Stimulated activated CD8-positive, alpha-beta memory T cell treated with anti-CD3 and anti-CD28 coated beads, Interleukin-2, amount 100 ng/mL, for 1 hour (primary cell): ENCODE measurements around the gene ZBTB48.
"Not testable (repeated sequence)": the region's sequence is repeated elsewhere in the genome, so short reads cannot be mapped to it uniquely, and the experiment has no call there.

Experiments
- DNase-seq, 2 donors: peaks; one replicate each; pipeline ENCODE4 v3.0.0-alpha.2; 2020; ENCODE audit warnings: low read depth in 2 of 2

Gene ZBTB48

DNA sequence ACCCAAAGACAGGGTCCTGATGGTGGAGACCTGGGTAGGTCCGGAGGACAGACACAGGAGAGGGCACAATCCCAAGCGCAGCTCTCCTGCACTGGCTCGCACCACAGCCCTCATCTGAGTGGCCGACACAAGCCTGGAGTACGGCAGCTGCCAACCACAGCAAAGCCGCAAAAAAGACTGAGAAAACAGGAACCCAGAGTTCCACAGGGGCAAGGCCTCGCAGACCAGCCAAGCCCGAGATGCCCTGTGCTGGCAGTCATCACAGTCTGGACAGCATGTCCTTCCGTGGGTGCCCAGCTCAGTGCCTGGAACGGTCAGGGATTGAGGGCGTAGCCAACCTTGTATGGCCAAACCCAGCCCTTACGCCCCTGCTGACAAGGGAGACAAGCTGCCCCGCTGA lies 11.4 kb downstream of the ZBTB48 start:
- DNase-seq = no peak

DNA sequence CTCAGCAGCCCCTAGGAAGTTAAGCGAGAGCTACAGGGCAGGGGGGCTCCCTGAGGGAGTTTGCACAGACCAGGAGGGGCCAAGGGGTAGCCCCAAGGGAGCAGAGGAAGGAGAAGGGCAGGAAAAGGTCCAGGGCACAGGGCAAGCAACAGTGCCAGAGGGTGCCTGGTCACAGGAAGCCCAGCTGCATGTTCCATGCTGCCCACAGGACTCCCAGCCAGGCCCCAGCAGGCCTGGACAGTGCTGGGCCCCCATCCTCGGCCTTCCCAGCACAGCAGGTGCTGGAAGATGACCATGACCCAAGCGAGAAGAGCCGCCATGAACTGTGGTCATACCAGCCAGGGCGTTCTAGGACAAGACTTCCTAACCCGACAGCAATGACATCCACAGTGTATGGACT lies 11.8 kb downstream of the ZBTB48 start:
- DNase-seq = no peak

DNA sequence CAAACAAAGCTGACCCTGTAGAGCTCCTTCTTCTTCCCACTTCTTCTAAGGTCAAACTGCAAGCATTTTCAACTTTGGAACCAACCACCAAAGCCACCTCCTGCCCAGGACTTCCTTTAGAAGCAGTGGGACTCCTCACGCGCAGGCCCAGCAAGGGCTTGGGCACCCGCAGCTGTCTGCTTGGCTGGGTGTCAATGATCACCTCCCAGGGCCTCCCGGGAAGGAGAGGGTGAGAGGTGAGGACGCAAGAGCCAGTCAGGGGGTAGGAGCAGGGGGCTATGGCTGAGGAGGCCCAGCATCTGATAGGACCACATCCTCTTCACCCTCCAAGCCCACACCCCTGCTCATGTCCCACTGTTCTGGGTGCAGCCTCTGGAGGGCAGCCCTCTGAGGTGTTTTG lies 12.6 kb downstream of the ZBTB48 start:
- no peak for DNase-seq

DNA sequence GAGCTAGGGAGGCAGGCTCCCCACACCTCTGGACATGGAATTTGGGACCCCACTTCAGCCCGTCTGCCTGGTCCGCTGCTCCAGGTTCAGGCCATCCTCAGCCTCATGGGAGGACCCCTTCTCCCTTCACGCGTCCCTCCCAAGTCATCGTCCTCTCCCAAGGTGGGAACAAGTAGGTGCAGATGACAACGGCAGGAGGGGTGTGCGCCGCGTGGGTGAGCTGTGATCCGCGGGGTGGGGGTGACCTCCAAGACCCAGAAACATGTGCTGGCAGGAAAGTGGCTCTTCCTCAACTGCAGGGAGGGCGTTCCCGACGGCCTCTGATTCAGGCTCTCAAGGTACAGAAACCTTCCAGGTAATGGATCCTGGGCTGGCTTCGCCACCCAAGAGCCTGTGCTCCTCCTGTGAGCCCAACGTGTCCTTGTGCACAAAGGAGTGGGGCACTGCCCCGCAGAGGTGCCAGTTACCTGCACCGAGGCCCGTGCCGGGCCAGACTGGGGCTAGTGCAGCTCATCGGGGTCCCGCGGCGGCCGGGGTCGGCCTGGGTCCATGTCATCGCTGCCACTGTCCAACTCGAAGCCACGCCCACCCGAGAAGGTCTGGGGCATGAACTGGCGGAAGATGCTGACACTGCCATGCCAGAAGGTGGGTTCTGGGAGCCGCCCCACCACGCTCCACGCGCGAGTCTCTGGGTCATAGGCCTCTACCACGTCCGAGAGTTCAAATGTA lies 13.2 kb downstream of the ZBTB48 start:
- DNase-seq = no peak

DNA sequence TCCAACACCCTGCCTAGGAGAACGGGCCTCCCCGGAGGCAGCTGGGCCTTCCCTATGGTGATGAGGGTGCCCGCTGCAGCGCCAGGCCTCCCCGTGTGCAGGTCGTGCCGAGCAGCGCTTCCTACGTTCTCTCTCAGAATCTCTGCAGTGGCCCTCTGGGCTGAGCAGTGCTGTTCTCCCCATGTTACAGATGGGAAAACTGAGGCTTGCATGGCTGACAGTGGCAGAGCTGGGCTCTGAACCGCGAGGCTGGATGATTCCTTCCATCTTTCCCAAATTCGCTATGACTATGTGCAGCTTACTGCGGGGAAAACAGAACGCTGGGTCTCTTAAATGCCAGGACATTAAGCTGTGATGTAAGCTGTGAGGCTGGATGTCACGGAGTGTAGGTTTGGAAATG lies 14.0 kb downstream of the ZBTB48 start:
- no peak for DNase-seq

DNA sequence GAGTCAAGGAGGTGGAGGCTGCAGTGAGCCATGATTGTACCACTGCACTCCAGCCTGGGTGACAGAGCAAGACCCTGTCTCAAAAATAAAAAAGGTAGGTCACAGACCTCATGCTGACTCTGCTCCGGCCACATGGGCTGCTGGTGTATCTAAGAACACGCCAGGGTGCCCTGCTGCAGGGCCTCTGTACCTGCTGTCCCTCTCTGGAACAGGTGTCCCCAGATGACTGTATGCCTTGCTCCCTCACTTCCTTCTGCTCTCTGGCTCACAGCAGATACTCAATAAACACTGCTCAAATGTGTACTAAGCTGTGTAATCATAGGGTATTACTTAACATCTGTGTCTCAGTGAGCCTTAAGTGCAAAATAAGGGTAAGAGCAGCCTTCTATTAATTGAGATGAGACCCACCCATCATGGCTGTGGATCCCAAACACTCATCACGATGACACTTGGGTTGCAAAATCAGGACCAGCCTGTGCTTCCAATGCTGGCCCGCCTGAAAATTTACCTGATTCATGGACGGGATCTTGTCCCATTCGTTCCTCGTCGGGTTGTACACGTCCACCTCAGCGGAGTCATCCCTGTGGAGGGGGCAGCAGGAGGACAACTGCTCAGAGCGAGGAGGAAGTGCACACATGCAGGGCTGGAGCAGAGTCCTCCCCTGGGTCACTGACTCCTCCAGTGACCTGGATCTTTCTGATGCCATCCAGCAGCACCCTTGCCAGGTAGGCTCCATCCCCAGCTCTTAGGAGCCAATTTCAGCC lies 15.4 kb downstream of the ZBTB48 start:
- DNase-seq = no peak

DNA sequence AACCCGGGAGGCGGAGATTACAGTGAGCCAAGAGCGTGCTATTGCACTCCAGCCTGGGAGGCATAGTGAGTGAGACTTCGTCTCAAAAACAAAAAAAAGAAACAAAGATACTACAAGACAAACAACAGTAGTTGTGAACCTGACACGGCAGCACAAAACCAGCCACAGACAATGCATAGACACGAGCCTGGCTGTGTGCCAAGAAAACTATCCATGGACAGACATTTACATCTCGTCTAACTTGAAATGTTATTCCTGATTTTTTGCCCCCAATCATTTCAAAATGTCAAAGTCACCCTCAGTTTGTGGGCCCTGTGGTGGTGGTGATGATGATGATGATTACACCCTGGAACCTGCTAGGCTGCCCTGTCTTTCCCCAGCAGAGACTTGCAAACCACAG lies 16.6 kb downstream of the ZBTB48 start:
- DNase-seq = no peak

DNA sequence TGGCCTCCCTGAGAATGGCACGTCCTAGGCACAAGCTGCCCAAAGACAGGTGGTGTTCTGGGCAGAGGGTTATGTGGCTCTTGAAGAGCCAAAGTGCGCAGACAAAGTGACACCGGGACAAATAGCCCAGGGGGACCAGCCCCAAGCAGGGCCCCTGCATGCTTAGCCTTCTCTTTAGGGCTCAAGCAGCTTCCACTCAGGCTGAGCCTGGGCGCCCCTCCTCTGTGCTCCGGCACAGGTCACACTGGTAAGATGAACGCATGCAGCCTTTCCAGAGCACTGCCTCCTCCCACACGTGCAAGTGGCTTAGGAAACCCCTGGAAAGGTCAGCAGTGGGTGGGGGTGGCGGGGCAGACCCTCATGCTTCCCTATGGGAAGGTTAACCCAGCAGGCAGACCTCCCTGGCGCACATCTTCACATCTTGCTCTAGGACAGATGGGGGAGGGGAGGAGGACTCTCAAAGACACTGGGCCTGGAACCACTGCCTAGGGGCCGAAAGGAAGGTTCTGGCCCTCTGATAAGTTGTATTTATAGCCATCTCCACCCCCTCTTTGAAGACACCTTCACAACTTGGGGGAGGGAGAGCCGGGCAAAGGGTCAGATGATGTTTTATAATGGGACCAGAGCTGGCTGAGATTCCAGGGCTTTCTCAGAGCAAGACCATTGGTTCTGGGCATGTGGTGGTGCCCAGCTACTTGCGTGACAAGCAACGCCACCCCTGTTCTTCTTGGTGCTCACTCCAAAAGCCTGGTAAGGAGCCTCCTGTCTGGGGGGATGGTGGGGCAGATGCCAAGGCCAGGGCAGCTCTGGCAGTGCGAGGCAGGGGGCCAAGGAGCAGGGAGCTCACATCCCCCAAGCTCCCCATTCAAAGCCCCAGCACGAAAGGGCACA lies 17.3 kb downstream of the ZBTB48 start:
- no peak for DNase-seq

DNA sequence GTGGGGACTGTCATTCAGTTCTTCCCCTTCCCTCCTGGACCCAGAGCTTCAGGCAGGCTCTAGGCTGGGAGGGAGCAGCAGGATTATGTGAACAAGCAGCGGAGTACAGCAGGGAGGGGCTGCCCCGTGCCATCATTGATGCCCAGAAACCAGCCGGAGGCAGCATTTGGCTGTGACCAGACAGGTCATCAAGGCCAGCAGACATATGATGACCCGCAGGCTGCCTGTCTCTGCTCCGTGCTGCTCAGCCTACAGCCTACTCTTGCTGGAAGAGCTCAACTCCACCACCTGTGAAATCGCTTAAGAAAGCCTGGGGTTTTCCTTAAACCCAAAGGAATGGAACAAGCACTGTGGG lies 18.0 kb downstream of the ZBTB48 start:
- no peak for DNase-seq

DNA sequence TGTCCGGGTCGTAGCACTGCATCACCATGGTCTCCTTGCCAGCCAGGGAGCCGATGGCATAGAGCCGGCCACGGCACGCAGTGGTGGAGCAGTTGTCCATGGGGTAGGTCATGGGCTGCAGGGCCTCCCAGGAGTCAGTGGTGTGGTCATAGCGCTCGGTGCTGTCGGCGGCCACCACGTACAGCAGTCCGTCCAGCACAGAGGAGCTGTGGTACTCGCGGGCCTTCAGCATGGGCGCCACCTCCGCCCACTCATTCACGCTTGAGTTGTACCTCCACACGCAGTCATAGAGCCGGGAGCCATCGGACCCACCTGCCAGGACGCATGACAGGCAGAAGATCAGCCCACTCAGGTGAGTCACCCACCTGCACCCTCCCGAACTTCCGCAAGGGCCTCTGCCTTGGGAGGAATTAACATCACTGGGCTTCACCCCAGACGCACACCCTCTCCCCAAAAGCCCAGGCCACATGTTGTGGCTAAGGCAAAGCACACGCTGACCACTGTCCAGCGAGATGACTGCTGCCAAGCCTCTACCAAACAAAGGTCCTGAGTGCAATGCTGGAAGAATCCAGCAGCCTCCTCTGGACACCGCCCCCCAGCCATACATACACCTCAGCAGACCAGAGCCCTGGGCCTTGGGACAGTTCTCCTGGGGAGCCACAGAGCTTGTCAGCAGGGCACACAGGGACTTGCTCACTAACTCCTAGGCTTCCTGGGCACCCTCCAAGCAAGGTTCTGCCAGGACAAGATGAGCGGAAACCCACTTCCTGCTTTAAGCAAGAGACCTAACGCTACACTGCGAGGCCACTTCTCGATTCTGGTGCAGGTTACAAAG lies 19.6 kb downstream of the ZBTB48 start:
- DNase-seq = no peak

DNA sequence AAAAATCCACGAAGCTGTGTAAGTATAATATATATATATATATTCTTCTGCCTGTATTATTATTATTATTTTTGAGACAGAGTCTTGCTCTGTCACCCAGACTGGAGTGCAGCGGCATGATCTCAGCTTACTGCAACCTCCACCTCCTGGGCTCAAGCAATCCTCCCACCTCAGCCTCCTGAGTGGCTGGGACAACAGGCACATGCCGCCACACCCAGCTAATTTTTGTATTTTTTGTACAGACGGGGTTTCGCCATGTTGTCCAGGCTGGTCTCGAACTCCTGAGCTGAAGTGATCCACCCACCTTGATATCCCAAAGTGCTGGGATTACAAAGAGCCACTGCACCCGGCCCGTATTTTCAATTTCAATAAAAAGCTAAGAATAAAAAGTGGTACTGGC lies 20.2 kb downstream of the ZBTB48 start:
- DNase-seq = not testable (repeated sequence)

DNA sequence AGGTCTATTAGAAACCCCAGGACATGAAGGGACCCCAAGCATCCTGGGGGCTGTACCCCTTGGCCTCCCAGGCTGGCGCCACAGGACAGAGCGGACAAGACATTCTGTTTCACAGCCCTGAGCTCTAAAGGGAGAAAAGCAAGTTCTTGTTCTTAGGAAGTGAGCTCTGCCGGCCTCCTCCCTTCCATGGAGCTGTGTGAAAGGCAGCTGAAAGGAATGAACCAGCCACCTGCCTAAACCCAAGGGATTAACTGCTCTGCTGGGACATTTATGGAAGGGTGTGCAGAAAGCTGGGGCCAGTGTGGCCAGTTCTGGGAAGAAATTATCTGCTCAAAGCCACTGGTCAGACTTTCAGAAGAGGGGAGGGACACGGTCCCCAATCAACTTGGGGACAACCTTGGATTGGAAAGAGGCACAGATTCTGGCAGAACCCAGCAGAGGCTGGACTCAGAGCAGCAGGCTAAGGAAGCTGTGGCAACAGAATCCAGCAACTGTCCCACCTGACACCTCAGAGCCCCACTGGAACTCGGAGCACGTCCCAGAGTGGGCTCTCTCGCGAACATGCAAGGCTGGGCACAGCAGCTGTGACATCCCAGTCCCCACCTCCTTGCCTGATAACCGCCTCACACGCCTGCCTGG lies 20.7 kb downstream of the ZBTB48 start:
- DNase-seq = no peak

DNA sequence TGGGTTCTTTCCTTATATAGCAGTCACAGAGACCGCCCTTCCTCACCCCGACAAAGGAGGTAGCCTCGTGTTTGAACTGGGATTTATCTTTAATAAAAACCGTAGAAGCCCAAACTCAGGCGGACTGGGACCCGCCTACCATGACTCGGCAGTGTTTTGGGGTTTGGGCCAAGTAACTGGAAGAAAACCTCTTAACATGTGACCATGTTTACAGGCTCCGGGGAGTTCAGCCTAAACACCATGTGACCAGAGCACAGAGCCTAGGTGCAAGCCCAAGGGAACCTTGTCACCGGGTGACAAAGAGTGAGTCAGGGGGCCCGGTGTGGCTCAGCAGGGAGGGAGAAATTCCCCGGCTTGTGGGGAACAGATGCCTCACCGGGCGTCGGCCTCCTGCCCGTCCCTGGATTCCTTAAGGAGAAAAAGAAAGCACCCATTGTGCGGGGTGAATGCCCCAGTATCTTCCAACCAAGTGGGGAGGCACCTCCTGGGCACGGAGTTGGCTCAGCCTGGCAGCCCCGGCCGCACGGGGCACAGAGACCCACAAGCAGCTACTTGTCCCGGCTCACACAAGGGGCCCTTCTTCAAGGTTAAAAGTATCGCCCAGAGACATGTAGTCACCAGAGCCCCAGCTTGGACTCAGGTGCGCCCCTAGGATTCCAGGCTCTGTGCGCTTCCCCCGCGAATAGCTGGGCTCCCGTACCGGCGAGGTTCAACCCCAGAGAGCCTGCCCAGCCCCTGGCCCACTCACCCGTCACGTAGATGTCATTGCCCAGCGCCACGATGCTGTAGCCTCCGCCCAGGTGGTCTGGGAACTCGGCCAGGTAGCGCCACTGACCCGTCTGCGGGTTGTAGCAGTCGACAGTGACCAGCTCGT lies 21.5 kb downstream of the ZBTB48 start:
- DNase-seq = peak in 1 of 2 donors; percentile 54

DNA sequence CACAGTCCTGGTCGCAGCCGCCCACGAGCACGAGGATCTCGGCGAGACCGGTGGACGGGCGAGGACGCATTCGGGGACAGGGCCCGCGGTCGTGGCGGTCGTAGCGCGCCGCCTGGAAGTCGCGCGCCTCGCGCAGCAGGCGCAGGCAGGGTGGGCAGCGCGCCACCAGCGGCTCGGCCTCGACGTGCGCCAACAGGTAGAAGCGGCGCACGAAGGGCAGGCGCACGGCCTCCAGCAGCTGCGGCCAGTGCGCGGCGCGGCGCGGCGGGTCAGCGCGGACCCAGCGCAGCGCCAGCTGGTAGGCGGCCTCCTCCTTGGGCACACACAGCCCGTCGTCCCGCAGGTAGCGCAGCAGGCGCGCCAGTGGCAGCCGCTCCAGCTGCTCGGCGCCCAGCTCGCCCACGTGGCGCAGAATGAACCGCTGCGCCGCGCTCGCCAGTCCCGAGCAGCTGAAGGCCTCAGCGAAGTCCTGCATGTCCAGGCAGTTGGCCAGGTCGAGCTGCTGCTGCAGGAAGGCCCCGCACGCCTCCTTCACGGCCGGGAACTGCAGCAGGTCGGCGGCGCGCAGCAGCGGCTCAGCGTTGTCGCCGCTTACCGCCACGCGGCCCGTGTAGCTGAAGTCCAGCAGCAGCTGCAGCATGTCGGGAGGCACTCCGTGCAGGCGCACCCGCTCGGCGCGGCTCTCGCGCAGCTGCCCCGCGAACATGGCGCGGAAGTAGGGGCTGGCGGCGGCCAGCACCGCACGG lies 22.3 kb downstream of the ZBTB48 start:
- DNase-seq = no peak

DNA sequence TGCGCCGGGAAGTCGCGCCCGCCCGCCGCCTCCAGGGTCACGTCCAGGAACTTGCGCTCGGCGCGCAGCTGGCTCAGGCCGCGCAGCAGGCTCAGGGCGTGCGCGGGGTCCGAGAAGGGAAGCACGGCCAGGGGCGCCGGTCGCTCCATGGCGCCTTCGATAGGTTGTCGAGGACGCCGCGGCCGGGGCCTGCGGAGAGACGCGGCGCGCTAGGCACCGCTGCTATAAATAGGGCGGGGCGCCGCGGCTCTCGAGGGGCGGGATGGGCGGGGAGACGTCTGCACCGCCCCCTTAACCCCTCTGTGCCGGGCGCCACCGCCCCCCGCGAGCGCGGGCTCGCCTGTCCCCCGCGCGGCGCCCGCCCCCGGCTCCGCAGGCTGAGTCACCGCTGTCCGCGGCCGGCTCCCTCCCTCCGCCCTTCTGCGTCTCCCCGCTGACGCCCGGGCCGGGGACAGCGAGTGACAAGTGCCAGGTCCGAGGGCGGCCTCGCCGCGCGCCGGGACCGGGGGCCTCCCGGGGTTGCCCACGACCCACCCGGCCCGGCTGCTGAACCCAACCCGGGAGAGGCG lies 23.0 kb downstream of the ZBTB48 start, which contains the start of gene KLHL21:
Gene KLHL21 (minus strand): TSS at position 201 of the 569 bp plus-strand sequence. CDS start 52 bp downstream, at position 149.
- peak; percentile 77 to 85 for DNase-seq

DNA sequence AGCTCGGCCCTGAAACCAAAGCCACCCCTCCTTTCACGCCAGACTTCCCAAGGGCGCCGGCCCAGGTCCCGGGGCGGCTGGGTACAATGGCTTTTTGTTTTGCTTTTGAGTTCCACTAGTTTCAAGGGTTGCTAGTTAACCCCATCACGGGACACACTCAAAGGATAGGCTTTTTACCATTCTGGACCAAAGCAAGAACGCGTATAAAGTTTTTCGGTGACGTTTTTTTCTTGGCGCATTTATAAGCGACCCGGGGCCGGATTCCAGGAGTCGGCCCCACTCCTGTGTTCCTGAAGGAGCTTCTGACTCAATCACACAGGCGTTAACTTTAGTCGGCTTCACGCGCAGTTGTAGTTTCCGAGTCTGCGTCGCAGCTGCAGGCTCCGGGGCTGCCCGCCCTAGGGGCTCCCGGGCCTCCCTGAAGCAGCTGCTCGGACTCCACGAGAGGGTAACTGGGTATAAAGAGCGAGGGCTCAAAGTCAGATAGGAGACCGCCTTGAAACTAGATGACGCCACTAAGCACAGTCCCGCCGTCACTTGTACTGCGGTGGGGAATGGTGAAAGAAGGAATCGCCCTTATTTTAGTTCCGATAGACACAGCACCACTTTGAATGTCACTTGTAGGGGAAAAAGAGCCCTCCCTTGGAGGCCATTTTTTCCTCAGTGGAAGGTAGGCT lies 23.6 kb downstream of the ZBTB48 start:
- no peak for DNase-seq

DNA sequence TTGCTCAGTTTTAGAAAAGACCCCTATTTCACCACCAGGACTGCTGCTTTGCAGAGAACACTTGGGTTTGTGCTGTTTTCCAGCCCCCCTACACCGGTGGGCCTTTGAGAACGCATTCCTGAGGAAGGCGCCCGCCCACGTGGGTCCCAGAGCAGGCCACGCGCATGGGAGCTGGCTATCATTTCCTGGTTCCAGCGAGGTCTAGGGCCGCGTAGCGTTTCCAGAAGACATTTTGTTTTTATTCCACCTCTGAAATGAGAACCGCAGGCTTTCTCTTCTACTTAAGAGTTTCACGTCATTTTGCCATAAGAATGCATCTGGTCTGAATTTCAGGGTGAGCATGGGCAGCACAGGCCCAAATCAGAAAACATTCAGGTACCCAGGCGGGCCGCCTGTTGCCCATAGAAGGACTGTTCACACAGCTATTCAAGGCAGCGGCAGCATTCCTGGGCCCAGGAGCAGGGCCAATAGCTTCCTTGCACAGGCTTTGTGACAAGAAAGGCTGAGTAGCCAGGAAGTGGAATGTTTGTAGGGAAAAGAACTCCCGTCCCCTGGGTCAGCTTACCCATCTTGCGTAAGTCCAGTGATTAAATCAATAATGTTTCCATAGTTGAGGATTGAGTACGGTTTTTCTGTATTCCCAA lies 24.2 kb downstream of the ZBTB48 start:
- no peak for DNase-seq
